Psoas muscle (tissue), 8 donors: ENCODE measurements around the gene EPHB2. TPM values are rescaled to one million over a fixed set of nuclear protein-coding genes. Genes with fewer than 3 reads are reported as not detected.

ENCODE experiments used
- ATAC-seq, 4 donors: fragments of 200-7000 bp; cut with Tn5 transposase; one replicate each; pipeline ENCODE4 v1.9.1; 2020; ENCODE audit warnings: moderate library complexity in 3 of 4, mild to moderate bottlenecking in 2 of 4
- DNase-seq, 2 donors: peaks; one replicate each; pipeline ENCODE4 v3.0.0-alpha.2; 2020
- H3K27ac ChIP-seq: fragments of 200-600 bp; one replicate; pipeline ENCODE4 v1.8.0; 2022
- H3K27me3 ChIP-seq, 3 donors: fragments of 200-600 bp in 1 of 3; one replicate each; pipeline versions ENCODE4 v1.6.1 to v1.8.0; 2013 to 2022; ENCODE audit warnings: low read length in 2 of 3, mild to moderate bottlenecking in 2 of 3, moderate library complexity in 1 of 3; ENCODE audit not compliant: insufficient read depth in 3 of 3
- H3K36me3 ChIP-seq, 2 donors: fragments of 200-600 bp in 1 of 2; one replicate each; pipeline versions ENCODE4 v1.6.1 to v1.8.0; 2013 to 2022; ENCODE audit warnings: low read depth in 1 of 2, mild to moderate bottlenecking in 1 of 2, moderate library complexity in 1 of 2; ENCODE audit not compliant: insufficient read depth in 1 of 2
- H3K4me1 ChIP-seq: fragments of 200-600 bp; one replicate; pipeline ENCODE4 v1.8.0; 2022
- H3K4me3 ChIP-seq: fragments of 200-600 bp; one replicate; pipeline ENCODE4 v1.8.0; 2022; ENCODE audit warnings: mild to moderate bottlenecking
- H3K9me3 ChIP-seq: fragments of 200-600 bp; one replicate; pipeline ENCODE4 v1.8.0; 2022
- WGBS, 3 donors: extraction: QIAGEN DNeasy Blood & Tissue Kit; methylation state at CpG; one replicate each; pipeline versions ENCODE4 v1.1.6 to v1.1.7; 2013; 5-methylcytosine and 5-hydroxymethylcytosine counted together
- intact Hi-C, 2 donors: fragments of 100-400 bp; cut with DNase I; formaldehyde crosslinking; loops; one replicate each; pipeline versions ENCODE4 v1.11.0 to v1.14.2; 2022
- polyA plus RNA-seq, 3 donors: library from polyadenylated mRNA; stranded (reverse); fragments of 200-250 nt; gene quantifications; one replicate each; pipeline ENCODE4 v1.2.3, GENCODE V29; 2013
- total RNA-seq, 4 donors: library from RNA; stranded (reverse); fragmentation: NEBNext Ultra II Directional in 2 of 4; extraction: Animal tissue kit (Norgen Biotek cat#: 25700) in 2 of 4; gene quantifications; one replicate each; pipeline versions ENCODE4 v1.2.1 to v1.2.4, GENCODE V29; 2021 to 2023
- TF ChIP-seq, protein P1 (sequence below): fragments of 200-600 bp; IDR thresholded peaks from one replicate; pipeline ENCODE4 v1.8.0; 2022; ENCODE audit warnings: antibody characterized with exemption
- donor health status: healthy with polysubstance abuse.
- donor health status: DM: no; HTN: no; CAD: no; lungs with moderate emphysema.
- donor health status: Bipolar disorder and iron deficiency.
- donor health status: healthy.
- donor health status: DM: yes; HTN: yes; CAD: no.
- donor health status: DM: no; HTN: no; CAD: no.
- donor health status: DM: no; HTN: no; CAD: no.
- donor health status: DM: yes; HTN: yes; CAD: no.

Gene EPHB2
- total and polyA plus RNA-seq, 7 donors: 0.06 to 2.1 (median 0.48) TPM; not detected in 1

- no peaks in the 10 kb centered on the region for H3K36me3 ChIP-seq
- intact Hi-C loops: no loop called here
- TF ChIP-seq, protein P1, sequence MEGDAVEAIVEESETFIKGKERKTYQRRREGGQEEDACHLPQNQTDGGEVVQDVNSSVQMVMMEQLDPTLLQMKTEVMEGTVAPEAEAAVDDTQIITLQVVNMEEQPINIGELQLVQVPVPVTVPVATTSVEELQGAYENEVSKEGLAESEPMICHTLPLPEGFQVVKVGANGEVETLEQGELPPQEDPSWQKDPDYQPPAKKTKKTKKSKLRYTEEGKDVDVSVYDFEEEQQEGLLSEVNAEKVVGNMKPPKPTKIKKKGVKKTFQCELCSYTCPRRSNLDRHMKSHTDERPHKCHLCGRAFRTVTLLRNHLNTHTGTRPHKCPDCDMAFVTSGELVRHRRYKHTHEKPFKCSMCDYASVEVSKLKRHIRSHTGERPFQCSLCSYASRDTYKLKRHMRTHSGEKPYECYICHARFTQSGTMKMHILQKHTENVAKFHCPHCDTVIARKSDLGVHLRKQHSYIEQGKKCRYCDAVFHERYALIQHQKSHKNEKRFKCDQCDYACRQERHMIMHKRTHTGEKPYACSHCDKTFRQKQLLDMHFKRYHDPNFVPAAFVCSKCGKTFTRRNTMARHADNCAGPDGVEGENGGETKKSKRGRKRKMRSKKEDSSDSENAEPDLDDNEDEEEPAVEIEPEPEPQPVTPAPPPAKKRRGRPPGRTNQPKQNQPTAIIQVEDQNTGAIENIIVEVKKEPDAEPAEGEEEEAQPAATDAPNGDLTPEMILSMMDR: no peak
- H3K27ac ChIP-seq: no peak overlapping the region
- peaks cover 0 to 37% (median 12%) of the 10 kb centered on the region in 3 donors for H3K27me3 ChIP-seq
- no peaks in the 10 kb centered on the region for H3K9me3 ChIP-seq
- no peak for DNase-seq
- ATAC-seq: no peak
- H3K4me3 ChIP-seq: no peak overlapping the region
- no peaks in the 10 kb centered on the region for H3K4me1 ChIP-seq
- WGBS, 3 donors: 83 to 86% (median 84%) methylated on average over 5 of the region's 5 CpGs
These were observed 207.3 kb downstream of the EPHB2 start for GRCh38 chr1:22917989-22918388.

DNA sequence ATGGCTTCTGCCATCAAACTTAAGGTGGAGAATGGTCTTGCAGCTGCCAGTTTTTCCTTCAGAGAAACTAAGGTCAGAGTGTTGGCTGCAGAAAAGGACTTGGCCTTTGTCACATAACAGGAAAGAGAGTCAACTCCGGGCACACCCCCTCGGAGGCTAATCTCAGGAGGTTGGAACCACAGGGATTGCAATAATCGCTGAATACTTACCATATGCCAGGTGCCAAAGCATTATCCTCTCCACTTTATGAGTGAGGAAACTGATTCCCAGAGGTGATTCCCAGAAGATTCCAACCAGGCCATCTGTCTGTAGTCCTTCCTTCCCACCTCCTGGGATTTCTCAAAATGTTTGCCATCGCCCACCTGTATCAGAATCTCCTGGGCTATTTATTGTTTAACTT is 208.0 kb downstream of the EPHB2 start:
- DNase-seq: no peak
- Histone ChIP-seq H3K9me3 (no peaks in the 10 kb centered on the region), H3K36me3 (no peaks in the 10 kb centered on the region), H3K4me3 (no peak overlapping the region), H3K4me1 (no peaks in the 10 kb centered on the region), H3K27ac (no peak overlapping the region), H3K27me3 (peaks cover 0 to 33% (median 12%) of the 10 kb centered on the region in 3 donors)
- ATAC-seq: no peak
- intact Hi-C loops: no loop called here
- TF ChIP-seq, protein P1: no peak
- 72 to 86% (median 74%) methylated on average over 4 of the region's 4 CpGs for WGBS, 3 donors

DNA sequence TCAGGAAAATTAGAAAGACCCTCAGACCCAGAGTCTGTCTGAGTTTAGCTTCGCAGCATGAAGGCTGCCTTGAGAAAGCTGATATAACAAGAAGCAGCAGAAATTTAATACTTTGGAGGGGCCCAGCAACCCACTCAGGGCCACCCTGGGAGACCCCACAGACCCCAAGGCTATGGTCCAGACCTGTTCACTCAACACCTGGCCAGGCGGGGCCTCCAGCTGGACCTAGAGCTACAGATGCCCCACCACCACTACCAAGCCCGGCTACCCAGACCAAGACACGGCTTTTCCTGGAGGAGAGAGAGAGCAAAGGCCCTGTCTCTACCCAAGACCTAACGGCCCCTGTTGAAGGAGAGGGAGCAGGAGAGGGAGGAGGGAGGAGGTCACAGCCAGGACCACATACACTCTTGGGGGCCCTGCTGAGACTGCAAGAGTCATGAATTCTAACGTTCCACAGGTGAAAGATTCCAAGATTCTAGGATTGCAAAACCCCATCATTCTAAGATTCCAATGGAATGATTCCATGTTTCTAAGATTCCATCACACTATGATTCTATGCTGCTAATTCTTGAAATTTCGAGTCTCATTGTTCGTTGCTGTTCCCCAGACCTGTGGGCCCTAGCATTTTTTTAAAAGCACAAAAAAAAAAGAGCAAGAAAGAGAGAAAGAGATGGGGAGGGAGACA is 208.8 kb downstream of the EPHB2 start:
- intact Hi-C loops: no loop called here
- no peak overlapping the region for H3K27ac ChIP-seq
- TF ChIP-seq, protein P1: no peak
- H3K4me3 ChIP-seq: no peak overlapping the region
- peaks cover 0 to 32% (median 12%) of the 10 kb centered on the region in 3 donors for H3K27me3 ChIP-seq
- 82 to 86% (median 83%) methylated on average over 8 of the region's 8 CpGs for WGBS, 3 donors
- ATAC-seq (no peak), DNase-seq (no peak)
- no peaks in the 10 kb centered on the region for H3K4me1 ChIP-seq
- no peaks in the 10 kb centered on the region for H3K36me3 ChIP-seq
- no peaks in the 10 kb centered on the region for H3K9me3 ChIP-seq

DNA sequence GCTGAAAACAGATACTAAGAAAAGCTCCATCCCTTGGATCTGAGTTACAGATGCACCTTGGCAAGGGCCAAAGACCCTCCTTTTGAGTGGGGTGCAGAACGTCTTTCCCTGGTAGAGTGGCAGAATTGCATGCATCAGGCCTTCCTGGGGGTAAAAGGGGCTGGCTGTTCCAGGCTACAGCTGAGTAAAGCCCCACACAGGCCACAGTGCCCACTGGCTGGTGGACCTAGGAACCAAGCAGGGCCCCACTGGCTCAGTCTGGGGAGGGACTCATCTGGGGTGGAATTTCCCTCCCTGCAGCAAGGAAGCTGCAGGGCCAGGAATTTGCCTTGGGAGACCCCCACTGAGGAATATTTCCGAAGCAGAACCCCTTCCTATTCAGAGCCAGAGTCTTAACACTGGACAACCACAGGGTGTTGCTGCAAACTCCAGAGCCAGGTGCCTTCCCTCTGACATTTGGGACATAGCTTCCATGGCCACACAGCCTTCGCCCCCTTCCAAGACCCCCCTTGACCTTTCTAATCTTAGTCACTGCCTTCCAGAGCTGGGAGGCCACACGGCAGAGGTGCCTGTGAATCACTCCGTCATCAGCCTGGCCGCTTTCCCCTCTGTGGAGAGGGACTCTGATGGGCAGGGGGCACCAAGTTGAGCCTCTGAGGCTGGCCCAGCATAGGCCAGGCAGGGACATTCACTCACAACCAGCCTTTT is 209.5 kb downstream of the EPHB2 start:
- ATAC-seq (no peak), DNase-seq (peak in 1 of 2 donors; percentile 34)
- Histone ChIP-seq H3K9me3 (no peaks in the 10 kb centered on the region), H3K27me3 (peaks cover 0 to 25% (median 15%) of the 10 kb centered on the region in 3 donors), H3K27ac (no peak overlapping the region), H3K4me3 (no peak overlapping the region), H3K36me3 (no peaks in the 10 kb centered on the region), H3K4me1 (no peaks in the 10 kb centered on the region)
- intact Hi-C loops: no loop called here
- TF ChIP-seq, protein P1: no peak
- 85 to 91% (median 91%) methylated on average over 6 of the region's 6 CpGs for WGBS, 3 donors
